ENCODE measurements around the gene ALOX12. TPM values are rescaled to one million over a fixed set of nuclear protein-coding genes. Genes with fewer than 3 reads are reported as not detected.
"Not testable (repeated sequence)": the region's sequence is repeated elsewhere in the genome, so short reads cannot be mapped to it uniquely, and the experiment has no call there.

ALOX12 gene, protein sequence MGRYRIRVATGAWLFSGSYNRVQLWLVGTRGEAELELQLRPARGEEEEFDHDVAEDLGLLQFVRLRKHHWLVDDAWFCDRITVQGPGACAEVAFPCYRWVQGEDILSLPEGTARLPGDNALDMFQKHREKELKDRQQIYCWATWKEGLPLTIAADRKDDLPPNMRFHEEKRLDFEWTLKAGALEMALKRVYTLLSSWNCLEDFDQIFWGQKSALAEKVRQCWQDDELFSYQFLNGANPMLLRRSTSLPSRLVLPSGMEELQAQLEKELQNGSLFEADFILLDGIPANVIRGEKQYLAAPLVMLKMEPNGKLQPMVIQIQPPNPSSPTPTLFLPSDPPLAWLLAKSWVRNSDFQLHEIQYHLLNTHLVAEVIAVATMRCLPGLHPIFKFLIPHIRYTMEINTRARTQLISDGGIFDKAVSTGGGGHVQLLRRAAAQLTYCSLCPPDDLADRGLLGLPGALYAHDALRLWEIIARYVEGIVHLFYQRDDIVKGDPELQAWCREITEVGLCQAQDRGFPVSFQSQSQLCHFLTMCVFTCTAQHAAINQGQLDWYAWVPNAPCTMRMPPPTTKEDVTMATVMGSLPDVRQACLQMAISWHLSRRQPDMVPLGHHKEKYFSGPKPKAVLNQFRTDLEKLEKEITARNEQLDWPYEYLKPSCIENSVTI
- not detected for total RNA-seq

DNA sequence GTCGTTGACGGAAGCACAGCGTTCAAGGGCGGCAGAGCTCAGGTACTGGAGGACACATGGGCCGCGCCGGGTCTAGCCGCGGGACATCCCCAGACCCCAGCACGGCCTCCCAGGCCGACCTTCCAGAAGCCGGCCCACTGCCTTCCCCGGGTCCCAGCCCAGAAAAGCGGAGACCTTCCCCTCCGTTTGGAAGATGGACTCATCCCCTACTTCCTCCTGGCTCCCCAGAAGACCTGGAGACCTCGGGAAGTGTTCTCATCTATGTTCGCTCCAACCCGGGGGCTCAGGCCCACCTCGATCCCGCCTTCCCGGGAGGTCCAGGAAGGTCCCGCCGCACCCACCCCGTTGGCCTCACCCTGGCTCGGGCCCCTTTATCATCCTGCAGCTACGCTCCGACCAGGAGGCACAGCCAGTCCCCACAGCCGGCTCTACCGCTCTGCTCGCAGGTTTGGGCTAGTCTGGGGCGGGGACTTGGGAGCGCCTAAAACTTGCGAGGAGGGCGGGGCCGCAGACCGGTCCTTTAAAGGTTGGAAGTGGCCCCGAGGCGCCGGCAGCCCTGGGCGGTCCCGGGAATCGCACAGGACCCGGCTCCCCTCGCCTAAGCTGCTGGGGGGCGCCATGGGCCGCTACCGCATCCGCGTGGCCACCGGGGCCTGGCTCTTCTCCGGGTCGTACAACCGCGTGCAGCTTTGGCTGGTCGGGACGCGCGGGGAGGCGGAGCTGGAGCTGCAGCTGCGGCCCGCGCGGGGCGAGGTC is at the start of gene ALOX12:
Gene ALOX12, plus strand, starts transcription at position 550 of the 756 bp plus-strand sequence. Its CDS starts 69 bp downstream, at position 619.
- Mint-ChIP-seq H3K4me3 (no peak within 1 kb of the TSS), H3K9me3 (no peaks in the 10 kb centered on the region), H3K27me3 (no peaks in the 10 kb centered on the region), H3K4me1 (peaks cover 10% of the 10 kb centered on the region), H3K27ac (no peak within 1 kb of the TSS), H3K36me3 (ENCODE audit: low read depth) (peaks cover 46% of the 10 kb centered on the region)
- ATAC-seq (replicated peaks) = no peak

DNA sequence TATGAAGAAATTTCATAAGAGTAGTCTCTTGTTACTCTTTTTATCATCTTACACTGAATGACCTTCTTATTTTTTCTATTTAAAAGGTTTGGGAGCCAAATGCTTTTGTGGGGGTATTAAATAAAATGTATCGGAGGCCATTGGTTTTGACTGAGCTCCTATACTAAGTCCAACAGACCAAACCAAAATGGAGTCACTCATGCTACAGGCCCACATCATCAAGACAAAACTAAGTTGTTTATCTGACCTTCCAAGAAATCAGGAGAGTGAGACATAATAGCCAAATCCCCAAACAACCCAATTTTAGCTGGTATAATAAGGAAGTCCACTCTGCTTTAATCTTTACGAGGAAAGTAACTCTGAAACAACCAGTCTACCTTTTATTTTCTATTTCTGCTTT is 48.1 kb upstream of the ALOX12 start:
- no peaks in the 10 kb centered on the region for H3K4me1 Mint-ChIP-seq
- H3K27me3 Mint-ChIP-seq = no peaks in the 10 kb centered on the region
- no peak overlapping the region for H3K4me3 Mint-ChIP-seq
- no peak for ATAC-seq (replicated peaks)
- no peaks in the 10 kb centered on the region for H3K36me3 Mint-ChIP-seq (ENCODE audit: low read depth)
- H3K9me3 Mint-ChIP-seq = no peaks in the 10 kb centered on the region
- peak overlapping the region; percentile 65 for H3K27ac Mint-ChIP-seq

DNA sequence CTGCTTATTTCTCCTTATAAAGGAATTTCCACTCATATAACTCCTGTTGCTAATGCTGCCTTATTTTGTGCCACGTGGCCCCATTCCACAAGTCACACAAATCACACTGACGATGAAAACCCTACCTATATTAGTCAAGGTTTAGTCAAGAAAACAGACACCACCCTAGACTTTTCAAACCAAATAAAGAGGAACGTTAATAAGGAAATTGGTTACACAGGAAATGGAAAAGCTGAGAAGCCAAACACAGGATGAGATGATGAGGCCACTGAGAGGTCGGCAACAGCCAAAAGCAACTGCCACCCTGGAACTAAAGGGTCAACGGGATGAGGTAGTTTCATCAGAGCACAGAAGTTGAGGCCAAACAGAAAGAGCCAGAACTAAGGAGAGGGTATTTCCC is 47.3 kb upstream of the ALOX12 start:
- no peaks in the 10 kb centered on the region for H3K4me1 Mint-ChIP-seq
- H3K27ac Mint-ChIP-seq = peak overlapping the region; percentile 65
- peak overlapping the region; percentile 1 for H3K4me3 Mint-ChIP-seq
- H3K27me3 Mint-ChIP-seq = no peaks in the 10 kb centered on the region
- peak; percentile 90 for ATAC-seq (replicated peaks)
- no peaks in the 10 kb centered on the region for H3K9me3 Mint-ChIP-seq
- H3K36me3 Mint-ChIP-seq (ENCODE audit: low read depth) = no peaks in the 10 kb centered on the region

DNA sequence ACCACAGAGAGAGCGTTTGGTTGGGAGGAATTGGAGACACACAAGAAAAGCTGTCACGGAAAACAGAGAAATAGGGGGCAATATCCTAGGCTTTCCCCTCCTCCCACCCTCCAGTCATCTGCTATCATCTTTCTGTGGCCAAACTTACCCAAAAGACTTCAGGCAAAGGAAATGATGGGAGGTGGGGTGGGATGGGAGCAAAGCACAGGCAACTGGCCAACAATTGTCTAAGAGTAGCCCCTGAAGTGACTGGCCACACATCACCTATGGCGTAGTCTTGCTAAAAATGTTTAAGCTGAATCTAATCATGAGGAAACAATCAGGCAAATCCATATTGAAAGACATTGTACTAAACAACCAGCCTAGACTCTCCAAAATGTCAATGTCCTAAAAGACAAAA is 46.9 kb upstream of the ALOX12 start:
- no peaks in the 10 kb centered on the region for H3K4me1 Mint-ChIP-seq
- no peaks in the 10 kb centered on the region for H3K9me3 Mint-ChIP-seq
- H3K27me3 Mint-ChIP-seq = no peaks in the 10 kb centered on the region
- peak overlapping the region; percentile 65 for H3K27ac Mint-ChIP-seq
- ATAC-seq (replicated peaks) = no peak
- H3K36me3 Mint-ChIP-seq (ENCODE audit: low read depth) = no peaks in the 10 kb centered on the region
- H3K4me3 Mint-ChIP-seq = peak overlapping the region; percentile 1

DNA sequence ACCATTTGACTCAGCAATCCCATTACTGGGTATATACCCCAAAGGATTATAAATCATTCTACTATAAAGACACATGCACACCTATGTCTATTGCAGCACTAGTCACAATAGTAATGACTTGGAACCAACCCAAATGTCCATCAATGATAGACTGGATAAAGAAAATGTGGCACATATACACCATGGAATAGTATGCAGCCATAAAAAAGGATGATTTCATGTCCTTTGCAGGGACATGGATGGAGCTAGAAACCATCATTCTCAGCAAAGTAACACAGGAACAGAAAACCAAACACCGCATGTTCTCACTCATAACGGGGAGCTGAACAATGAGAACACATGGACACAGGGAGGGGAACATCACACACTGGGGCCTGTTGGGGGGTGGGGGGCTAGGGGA is 44.9 kb upstream of the ALOX12 start:
- not testable (repeated sequence) for ATAC-seq (replicated peaks); H3K27ac Mint-ChIP-seq; H3K9me3 Mint-ChIP-seq; H3K4me3 Mint-ChIP-seq; H3K36me3 Mint-ChIP-seq (ENCODE audit: low read depth); H3K4me1 Mint-ChIP-seq; H3K27me3 Mint-ChIP-seq

DNA sequence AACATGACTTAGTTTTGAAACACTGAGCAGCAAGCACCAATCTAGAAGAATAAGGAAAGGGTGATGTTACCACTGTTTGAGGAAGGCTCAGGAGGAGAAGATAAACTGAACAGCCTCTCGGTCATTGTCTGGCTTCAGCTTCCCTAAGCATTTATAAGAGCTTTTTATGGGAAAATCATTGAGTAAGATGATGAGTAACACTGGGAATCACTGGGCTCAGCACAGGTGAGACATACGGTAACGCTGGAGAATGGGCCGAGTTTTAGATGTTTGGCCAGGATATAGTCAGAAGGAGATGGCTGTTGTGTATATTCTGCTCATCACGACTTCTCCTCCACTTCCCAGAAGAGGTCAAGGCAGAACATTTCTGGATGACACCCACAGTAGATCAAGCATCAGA is 42.2 kb upstream of the ALOX12 start:
- Mint-ChIP-seq H3K27ac (no peak overlapping the region), H3K9me3 (no peaks in the 10 kb centered on the region)

DNA sequence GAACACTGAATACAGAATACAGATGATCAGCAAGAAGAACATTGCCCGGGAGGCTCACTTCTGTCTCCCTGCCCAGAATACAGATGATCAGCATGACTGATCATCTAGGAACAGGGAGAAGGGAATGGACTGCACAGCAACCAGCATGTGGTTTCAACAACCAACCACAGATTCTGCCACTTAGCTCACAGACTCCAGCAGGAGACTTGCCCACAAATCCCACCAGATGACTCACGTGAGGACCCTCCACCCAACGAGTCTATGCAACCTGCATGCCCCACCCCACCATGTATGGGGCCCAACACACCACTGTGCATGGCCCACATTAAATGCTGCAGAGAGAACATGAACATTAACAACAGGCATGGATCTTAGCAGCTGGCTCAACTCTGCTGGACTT is 36.1 kb upstream of the ALOX12 start:
- Mint-ChIP-seq H3K27me3 (no peaks in the 10 kb centered on the region), H3K4me1 (no peaks in the 10 kb centered on the region), H3K9me3 (no peaks in the 10 kb centered on the region), H3K36me3 (ENCODE audit: low read depth) (no peaks in the 10 kb centered on the region), H3K4me3 (no peak overlapping the region), H3K27ac (no peak overlapping the region)
- no peak for ATAC-seq (replicated peaks)

More for the DNA sequence above, 42.2 kb upstream of the ALOX12 start:
- no peak for ATAC-seq (replicated peaks)
- Mint-ChIP-seq H3K36me3 (ENCODE audit: low read depth) (no peaks in the 10 kb centered on the region), H3K4me3 (no peak overlapping the region), H3K27me3 (no peaks in the 10 kb centered on the region), H3K4me1 (no peaks in the 10 kb centered on the region)

DNA sequence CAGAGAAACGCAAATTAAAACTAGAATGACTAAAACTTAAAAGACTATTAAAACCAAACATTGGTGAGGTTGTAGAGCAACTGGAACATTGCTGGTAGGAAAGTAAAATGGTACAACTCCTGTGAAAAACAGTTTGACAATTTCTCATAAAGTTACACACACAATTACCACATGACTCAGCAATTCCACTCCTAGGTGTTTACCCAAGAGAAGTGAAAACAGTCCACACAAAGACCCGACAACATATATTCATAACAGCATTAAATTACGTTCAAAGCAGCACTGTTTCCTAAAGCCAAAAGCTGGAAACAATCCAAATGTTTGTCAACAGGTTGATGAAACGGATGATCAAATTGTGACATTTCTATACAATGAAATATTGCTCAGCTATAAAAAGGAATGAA is 26.5 kb upstream of the ALOX12 start:
- Mint-ChIP-seq H3K4me3 (peak overlapping the region; percentile 60), H3K4me1 (peaks cover 17% of the 10 kb centered on the region), H3K27me3 (no peaks in the 10 kb centered on the region), H3K36me3 (ENCODE audit: low read depth) (peaks cover 8% of the 10 kb centered on the region), H3K27ac (peak overlapping the region; percentile 94), H3K9me3 (peaks cover 3% of the 10 kb centered on the region)
- ATAC-seq (replicated peaks) = peak; percentile 80

DNA sequence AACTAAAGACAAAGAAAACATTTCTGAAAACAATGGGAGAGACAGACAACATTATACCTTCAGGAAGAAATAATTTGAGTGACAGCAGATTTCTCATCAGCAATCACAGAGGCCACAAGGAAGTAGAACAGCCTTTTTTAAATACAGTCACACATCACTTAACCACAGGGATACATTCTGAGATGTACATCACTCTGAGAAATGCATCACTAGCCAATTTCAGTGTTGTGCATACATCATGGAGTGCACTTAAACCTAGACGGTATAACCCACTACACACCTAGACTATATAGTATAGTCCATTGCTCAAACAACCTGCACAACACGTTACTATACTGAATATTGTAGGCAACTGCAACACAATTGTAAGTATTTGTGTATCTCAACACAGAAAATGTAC is 24.9 kb upstream of the ALOX12 start:
- Mint-ChIP-seq H3K36me3 (ENCODE audit: low read depth) (peaks cover 8% of the 10 kb centered on the region), H3K9me3 (peaks cover 3% of the 10 kb centered on the region), H3K4me1 (peaks cover 17% of the 10 kb centered on the region), H3K27ac (peak overlapping the region; percentile 2), H3K4me3 (no peak overlapping the region), H3K27me3 (no peaks in the 10 kb centered on the region)
- peak; percentile 78 for ATAC-seq (replicated peaks)

DNA sequence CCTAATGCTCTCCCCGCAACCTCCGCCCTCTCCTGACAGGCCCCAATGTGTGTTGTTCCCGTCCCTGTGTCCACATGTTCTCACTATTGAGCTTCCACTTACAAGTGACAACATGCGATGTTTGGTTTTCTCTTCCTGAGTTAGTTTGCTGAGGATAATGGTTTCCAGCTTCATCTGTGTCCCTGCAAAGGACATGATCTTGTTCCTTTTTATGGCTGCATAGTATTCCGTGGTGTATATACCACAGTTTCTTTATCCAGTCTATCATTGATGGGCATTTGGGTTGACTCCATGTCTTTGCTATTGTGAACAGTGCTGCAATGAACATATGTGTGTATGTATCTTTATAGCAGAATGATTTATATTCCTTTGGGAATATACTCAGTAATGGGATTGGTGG is 16.4 kb upstream of the ALOX12 start:
- not testable (repeated sequence) for ATAC-seq (replicated peaks); H3K4me3 Mint-ChIP-seq; H3K4me1 Mint-ChIP-seq; H3K36me3 Mint-ChIP-seq (ENCODE audit: low read depth); H3K27me3 Mint-ChIP-seq; H3K27ac Mint-ChIP-seq; H3K9me3 Mint-ChIP-seq

DNA sequence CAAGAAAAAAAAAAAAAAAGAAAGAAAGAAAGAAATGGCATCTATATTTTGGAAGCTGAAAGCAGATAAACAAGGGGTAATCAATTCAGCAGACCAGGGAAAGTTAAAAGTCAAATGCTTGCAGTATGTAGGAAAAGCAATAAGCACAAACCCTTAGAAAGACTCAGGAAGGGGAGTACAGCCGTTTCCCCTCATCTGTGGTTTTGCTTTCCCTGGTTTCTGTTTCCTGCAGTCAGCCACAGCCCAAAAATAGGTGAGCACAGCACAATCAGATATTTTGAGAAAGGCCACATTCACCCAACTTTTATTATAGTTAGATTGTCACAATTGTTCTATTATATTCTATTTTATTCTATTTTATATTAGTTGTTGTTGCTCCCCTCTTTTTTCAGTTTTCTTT is 14.4 kb upstream of the ALOX12 start:
- no peaks in the 10 kb centered on the region for H3K9me3 Mint-ChIP-seq

DNA sequence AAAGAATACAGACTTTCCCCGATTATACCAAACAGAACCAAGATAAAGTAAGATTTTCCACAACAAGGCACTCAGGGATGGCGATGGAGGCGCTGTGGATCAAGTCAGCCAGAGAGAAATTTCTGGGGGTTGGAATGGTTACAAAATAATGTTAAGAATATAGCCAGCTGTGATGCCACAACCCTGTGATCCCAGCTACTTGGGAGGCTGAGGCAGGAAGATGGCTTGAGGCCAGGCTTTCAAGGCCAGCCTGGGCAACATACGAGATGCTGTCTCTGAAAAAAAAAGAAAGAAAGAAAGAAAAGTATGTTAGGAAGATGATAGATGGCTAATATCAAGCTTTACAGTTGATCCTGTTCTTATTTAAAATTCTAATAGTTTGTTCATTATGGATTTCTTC is 10.6 kb upstream of the ALOX12 start:
- H3K36me3 Mint-ChIP-seq (ENCODE audit: low read depth) = no peaks in the 10 kb centered on the region
- peaks cover 4% of the 10 kb centered on the region for H3K4me1 Mint-ChIP-seq
- no peak overlapping the region for H3K4me3 Mint-ChIP-seq
- H3K27me3 Mint-ChIP-seq = no peaks in the 10 kb centered on the region
- peak overlapping the region; percentile 20 for H3K27ac Mint-ChIP-seq
- H3K9me3 Mint-ChIP-seq = no peaks in the 10 kb centered on the region
- ATAC-seq (replicated peaks) = no peak

More for the DNA sequence above, 14.4 kb upstream of the ALOX12 start:
- Mint-ChIP-seq H3K4me3 (no peak overlapping the region), H3K27me3 (no peaks in the 10 kb centered on the region), H3K4me1 (peaks cover 4% of the 10 kb centered on the region), H3K36me3 (ENCODE audit: low read depth) (no peaks in the 10 kb centered on the region), H3K27ac (no peak overlapping the region)
- no peak for ATAC-seq (replicated peaks)

DNA sequence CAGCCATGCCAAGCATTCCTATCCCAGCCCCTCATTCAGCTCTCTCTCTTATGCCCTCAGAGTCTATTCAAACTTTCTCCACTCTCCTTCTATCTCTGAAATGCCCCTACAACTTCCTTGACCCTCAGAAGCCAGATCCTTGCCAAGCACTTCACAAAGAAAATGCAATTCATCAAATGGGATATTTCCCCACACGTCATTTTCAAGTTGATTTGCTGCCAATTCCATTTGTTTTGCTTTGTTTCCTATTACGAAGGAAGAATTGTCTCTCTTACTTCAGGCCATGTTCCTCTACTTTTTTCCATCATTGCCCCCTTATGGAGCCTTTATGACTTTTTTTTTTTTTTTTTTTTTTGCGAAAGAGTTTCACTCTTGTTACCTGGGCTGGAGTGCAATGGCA is 9.2 kb upstream of the ALOX12 start:
- H3K36me3 Mint-ChIP-seq (ENCODE audit: low read depth) = no peaks in the 10 kb centered on the region
- H3K9me3 Mint-ChIP-seq = no peaks in the 10 kb centered on the region
- no peak overlapping the region for H3K4me3 Mint-ChIP-seq
- no peak overlapping the region for H3K27ac Mint-ChIP-seq
- ATAC-seq (replicated peaks) = no peak
- H3K4me1 Mint-ChIP-seq = peaks cover 4% of the 10 kb centered on the region
- H3K27me3 Mint-ChIP-seq = no peaks in the 10 kb centered on the region

DNA sequence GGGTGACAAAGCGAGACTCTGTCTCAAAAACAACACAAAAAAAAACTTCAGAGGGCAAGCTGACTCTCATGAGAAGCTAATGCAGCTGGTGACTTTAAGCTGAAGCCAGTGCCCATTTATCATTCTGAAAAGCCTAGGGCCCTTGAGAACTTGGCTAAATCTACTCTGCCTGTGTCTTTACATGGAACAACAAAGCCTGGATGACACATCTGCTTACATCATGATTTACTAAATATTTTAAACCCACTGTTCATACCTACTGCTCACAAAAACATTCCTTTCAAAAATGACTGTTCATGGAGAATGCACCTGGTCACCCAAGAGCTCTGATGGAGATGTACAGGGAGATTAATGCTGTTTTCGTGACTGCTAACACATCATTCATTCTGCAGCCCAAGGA is 6.1 kb upstream of the ALOX12 start:
- Mint-ChIP-seq H3K36me3 (ENCODE audit: low read depth) (peaks cover 5% of the 10 kb centered on the region), H3K4me3 (no peak overlapping the region), H3K4me1 (peaks cover 3% of the 10 kb centered on the region), H3K9me3 (no peaks in the 10 kb centered on the region), H3K27ac (no peak overlapping the region), H3K27me3 (no peaks in the 10 kb centered on the region)
- ATAC-seq (replicated peaks) = no peak

All from activated T-helper 17 cell treated with anti-CD3 and anti-CD28 coated beads, Interleukin-2, amount 50 U/mL, for 72 hours (primary cell).